ENCODE results near the gene LGALS3BP. TPM values are rescaled to one million over a fixed set of nuclear protein-coding genes. Genes with fewer than 3 reads are reported as not detected.

Gene LGALS3BP, protein sequence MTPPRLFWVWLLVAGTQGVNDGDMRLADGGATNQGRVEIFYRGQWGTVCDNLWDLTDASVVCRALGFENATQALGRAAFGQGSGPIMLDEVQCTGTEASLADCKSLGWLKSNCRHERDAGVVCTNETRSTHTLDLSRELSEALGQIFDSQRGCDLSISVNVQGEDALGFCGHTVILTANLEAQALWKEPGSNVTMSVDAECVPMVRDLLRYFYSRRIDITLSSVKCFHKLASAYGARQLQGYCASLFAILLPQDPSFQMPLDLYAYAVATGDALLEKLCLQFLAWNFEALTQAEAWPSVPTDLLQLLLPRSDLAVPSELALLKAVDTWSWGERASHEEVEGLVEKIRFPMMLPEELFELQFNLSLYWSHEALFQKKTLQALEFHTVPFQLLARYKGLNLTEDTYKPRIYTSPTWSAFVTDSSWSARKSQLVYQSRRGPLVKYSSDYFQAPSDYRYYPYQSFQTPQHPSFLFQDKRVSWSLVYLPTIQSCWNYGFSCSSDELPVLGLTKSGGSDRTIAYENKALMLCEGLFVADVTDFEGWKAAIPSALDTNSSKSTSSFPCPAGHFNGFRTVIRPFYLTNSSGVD
- 116 and 118 TPM in 2 replicates for total RNA-seq

DNA sequence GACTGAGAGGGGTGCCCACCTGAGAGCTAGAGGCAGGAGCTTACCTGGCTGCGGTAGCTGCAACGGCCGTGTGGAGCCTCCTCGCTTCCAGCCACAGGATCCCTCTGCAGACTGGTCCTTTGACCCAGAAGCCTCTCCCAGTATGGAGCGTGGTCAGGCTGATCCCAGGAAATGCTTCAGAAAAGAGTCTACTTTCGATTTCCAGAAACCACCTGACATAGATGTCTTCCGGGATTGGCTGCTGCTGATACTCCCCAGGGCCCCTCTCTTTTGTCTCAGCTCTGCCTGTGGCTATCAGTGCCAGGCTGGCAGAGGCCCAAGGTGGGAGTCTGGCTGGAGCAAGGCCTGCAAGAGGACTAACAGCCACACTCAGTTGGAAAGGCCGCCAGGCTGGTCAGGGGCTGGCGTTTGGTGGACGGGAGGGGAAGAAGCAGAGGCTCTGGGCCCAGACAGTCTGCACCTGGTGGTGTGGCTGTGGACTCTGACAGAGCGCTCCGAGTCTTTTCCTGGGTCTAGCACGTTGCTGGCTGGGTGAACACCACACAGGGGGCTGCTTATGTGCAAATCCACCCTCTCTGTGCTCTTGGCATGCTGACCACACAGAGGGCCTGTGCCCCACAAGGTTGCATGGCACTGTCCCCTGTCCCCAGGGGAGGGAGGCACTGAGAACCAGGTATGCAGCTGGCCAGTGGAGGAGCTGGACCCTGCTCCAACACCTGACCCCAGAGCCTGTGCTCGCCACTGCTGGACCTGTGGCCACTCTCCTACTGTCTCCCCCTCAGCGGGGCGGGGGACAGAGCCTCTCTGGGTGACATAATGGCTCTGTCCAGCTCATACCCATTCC is at the start of gene LGALS3BP:
TSS of gene LGALS3BP (minus strand) at position 144 of the 844 bp plus-strand sequence. CDS start 2,732 bp downstream, outside the sequence.
- TF ChIP-seq, protein P1, sequence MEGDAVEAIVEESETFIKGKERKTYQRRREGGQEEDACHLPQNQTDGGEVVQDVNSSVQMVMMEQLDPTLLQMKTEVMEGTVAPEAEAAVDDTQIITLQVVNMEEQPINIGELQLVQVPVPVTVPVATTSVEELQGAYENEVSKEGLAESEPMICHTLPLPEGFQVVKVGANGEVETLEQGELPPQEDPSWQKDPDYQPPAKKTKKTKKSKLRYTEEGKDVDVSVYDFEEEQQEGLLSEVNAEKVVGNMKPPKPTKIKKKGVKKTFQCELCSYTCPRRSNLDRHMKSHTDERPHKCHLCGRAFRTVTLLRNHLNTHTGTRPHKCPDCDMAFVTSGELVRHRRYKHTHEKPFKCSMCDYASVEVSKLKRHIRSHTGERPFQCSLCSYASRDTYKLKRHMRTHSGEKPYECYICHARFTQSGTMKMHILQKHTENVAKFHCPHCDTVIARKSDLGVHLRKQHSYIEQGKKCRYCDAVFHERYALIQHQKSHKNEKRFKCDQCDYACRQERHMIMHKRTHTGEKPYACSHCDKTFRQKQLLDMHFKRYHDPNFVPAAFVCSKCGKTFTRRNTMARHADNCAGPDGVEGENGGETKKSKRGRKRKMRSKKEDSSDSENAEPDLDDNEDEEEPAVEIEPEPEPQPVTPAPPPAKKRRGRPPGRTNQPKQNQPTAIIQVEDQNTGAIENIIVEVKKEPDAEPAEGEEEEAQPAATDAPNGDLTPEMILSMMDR (IDR thresholded peaks at IDR 0.05; ENCODE audit: insufficient read depth, low read length, severe bottlenecking) = no peak

DNA sequence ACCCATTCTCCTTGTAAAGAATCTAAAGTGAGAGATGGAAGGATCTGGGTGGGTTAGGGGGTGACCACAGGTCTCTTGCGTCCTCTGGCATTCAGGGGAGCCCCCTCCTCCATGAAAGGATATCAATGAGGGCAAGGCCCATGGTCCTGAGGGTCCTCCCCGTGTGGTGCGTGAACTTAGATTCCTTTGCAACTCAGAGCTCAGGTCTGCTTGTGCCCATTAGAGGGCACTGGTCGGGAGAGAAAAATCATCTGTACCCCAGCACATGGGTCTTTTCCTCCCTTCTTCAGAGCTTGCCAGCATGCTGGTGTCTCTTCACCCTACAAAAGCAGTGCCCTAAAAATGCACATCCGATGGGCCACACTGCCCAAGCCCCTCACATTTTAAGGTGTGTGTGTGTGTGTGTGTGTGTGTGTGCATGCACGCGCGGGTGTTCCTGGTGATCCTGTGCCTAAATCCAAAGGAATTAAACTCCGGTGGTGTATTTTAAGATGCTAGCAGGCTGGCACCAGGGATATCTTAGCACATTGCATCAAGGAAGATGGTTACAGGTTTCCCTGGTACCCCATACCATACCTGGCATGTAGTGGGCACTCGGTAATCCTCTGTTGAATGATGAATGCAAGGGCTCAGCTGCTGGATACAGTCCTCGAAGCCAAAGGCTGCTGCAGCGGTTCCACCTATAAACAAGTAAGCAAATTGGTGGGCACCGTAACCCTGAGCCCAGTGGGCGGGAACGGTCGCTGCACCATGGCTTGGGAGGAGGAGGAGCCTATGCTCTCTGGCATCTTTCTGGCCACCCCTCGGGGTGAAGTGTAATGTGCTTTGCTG is 49.0 kb upstream of the LGALS3BP start:
- peaks cover 12% of the 10 kb centered on the region for H3K27me3 ChIP-seq (ENCODE audit: control insufficient read depth, insufficient read depth, low read length)
- H3K36me3 ChIP-seq (ENCODE audit: control insufficient read depth, insufficient read depth, low read length) = no peaks in the 10 kb centered on the region
- no peak overlapping the region for H3K4me3 ChIP-seq (ENCODE audit: low read depth, low read length)
- FAIRE-seq (no peak), DNase-seq (ENCODE audit: low read depth) (no peak)
- TF ChIP-seq, protein P1 (IDR thresholded peaks at IDR 0.05; ENCODE audit: insufficient read depth, low read length, severe bottlenecking) = peak; percentile 42

More for the DNA sequence above, at the start of gene LGALS3BP:
- no peaks in the 10 kb centered on the region for H3K27me3 ChIP-seq (ENCODE audit: control insufficient read depth, insufficient read depth, low read length)
- H3K4me3 ChIP-seq (ENCODE audit: low read depth, low read length) = peak within 1 kb of the TSS; percentile 35
- DNase-seq (ENCODE audit: low read depth) = peak; percentile 56
- no peaks in the 10 kb centered on the region for H3K36me3 ChIP-seq (ENCODE audit: control insufficient read depth, insufficient read depth, low read length)
- FAIRE-seq = no peak

DNA sequence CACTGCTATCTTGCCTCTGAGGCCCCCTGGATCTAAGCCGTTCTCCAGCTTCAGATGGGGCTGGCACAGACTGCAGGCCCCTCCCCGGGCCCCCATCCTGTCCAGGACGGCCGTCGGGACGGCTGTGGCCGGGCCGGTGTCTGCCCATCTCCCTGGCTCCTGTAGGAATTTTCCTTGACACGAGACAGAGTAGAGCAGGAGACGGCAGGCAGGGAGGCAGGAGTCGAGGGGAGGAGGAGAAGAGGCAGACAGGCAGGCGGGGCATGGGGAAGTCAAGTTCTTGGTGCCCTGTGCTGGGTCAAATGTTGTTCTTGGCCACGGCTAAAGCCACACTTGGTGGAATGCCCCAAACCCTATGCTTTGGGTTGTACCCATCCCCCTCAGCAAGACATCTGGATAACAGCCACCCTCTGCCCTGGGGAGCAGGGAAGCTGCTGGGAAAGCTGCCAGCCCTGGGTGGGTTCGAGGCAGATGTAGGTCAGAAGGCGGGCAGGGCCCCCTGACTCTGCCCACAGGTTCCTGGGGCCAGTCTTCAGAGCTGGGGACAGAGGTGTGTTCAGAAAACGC is 48.3 kb upstream of the LGALS3BP start:
- Histone ChIP-seq H3K4me3 (ENCODE audit: low read depth, low read length) (no peak overlapping the region), H3K36me3 (ENCODE audit: control insufficient read depth, insufficient read depth, low read length) (no peaks in the 10 kb centered on the region), H3K27me3 (ENCODE audit: control insufficient read depth, insufficient read depth, low read length) (peaks cover 12% of the 10 kb centered on the region)
- FAIRE-seq (no peak), DNase-seq (ENCODE audit: low read depth) (no peak)
- TF ChIP-seq, protein P1 (IDR thresholded peaks at IDR 0.05; ENCODE audit: insufficient read depth, low read length, severe bottlenecking) = no peak

DNA sequence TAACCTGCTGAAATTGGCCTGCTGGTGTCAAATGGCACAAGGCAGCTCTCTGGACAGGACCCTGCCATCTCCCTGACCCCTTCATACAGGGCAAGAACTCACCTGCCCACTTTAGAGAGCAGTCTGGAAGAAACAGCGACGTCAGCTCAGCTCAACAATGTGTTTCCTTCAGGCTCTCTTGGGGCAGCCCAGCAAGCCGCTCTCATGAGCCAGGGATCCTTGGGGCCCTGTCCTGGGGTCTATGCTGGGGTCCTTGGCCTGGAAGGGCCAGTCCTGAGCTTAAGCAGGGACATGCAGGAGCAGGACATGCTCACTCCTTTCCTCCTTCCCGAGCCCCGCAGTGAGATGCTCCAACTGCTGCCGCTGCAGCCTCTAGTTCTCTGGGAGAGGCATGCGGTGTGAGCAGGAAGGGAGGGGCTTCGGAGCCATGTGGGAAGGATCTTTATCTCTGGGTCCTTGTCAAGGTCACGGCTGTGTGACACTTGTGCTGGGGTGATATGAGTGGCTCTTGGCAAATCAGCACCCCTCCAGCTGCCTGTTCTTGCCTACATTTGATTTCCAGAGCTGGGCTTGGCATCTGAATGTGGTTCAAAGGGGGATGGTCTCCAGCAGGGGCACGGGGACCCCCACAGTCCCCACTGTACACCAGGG is 47.7 kb upstream of the LGALS3BP start:
- H3K27me3 ChIP-seq (ENCODE audit: control insufficient read depth, insufficient read depth, low read length) = peaks cover 12% of the 10 kb centered on the region
- no peak for FAIRE-seq
- H3K4me3 ChIP-seq (ENCODE audit: low read depth, low read length) = no peak overlapping the region
- TF ChIP-seq, protein P1 (IDR thresholded peaks at IDR 0.05; ENCODE audit: insufficient read depth, low read length, severe bottlenecking) = no peak
- no peaks in the 10 kb centered on the region for H3K36me3 ChIP-seq (ENCODE audit: control insufficient read depth, insufficient read depth, low read length)
- DNase-seq (ENCODE audit: low read depth) = no peak

Measured in bronchial epithelial cell (primary cell).